ENCODE measurements around the gene MPRIP.
"Not testable (repeated sequence)": the region's sequence is repeated elsewhere in the genome, so short reads cannot be mapped to it uniquely, and the experiment has no call there.

The MPRIP gene

GRCh38 chr17:17172001-17172939 lies 130.0 kb downstream of the MPRIP start:
- no peak for DNase-seq

DNA sequence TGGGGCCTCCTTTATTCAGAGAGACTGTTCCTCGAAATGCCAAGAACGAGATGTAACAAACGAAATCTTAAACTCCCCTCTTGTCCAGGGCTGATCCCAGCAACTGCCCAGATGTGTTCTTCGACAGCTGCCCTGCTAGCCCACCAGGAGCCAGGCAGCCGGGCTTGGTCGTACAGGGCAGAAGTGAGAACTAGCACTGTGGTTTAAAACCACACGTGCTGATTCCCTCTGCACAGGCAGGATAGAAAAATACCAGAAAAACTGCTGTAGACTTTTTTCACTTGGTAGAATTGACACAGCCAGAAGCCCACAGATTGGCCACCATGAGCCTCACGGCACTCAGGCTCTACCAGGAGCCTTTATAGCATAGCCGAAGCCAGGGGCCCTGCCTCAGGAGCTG lies 130.7 kb downstream of the MPRIP start:
- DNase-seq = no peak

GRCh38 chr17:17173921-17174320 lies 131.7 kb downstream of the MPRIP start:
- no peak for DNase-seq

GRCh38 chr17:17175340-17175739 lies 133.1 kb downstream of the MPRIP start:
- DNase-seq = no peak

GRCh38 chr17:17175917-17176316 lies 133.7 kb downstream of the MPRIP start:
- DNase-seq = no peak

- DNase-seq = no peak
Measured at GRCh38 chr17:17176341-17176740, 134.1 kb downstream of the MPRIP start.

DNA sequence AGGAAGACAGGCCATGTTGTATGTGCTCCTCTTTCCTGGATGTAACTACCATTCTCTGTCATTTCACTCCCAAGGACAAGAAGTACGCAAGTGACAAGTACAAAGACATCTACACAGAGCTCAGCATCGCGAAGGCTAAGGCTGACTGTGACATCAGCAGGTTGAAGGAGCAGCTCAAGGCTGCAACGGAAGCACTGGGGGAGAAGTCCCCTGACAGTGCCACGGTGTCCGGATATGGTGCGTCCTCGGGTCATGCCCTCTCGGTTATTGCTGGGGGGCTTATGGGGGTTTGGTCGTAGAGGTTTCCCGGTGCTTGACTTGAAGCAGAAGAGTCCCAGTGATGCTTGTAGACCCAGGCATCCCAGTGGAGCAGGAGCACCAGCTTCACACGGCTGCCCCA lies 134.9 kb downstream of the MPRIP start:
- no peak for DNase-seq

GRCh38 chr17:17179371-17179827 lies 137.1 kb downstream of the MPRIP start:
- DNase-seq = no peak

GRCh38 chr17:17180141-17180603 lies 137.9 kb downstream of the MPRIP start:
- no peak for DNase-seq

DNA sequence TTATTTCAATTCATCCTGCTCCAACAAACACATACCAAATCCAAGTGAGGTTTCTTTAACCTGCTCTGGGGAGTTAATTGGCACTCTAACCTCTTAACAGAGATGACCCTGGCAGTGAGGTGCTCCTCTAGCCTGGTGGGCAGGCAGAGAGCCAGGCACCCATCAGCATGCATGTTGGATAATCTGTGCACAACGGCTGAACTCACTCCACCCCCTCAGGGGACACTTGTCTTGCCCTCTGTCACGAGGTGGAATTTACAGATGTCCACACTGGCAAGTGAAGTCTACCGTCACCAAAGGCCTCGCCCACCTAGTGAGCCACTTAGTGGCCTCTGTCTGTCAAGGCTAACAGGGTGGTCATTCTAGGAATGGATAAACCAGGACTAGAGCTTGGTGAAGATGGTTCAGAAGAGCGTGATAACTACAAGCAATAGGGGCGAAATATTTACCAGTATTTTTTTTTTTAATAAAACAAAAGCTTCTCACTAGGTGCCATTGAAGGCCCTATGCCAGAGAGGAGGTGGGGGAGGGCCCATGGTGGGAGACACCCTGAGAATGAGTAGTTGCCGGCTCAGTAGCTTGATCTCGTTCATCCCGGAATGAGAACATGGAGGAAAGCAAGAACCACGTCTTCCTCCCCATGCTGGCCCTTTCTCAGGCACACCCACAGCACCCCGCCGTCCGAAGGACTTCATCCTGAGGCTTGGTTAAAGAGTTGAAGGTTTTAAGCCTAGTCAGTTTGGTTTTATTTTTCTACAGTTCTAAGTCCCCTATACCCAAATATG lies 138.7 kb downstream of the MPRIP start:
- no peak for DNase-seq

GRCh38 chr17:17181666-17182597 lies 139.7 kb downstream of the MPRIP start:
- no peak for DNase-seq

- no peak for DNase-seq
Measured at GRCh38 chr17:17182598-17183136, 140.4 kb downstream of the MPRIP start.

- DNase-seq = no peak
Measured at GRCh38 chr17:17183744-17184143, 141.5 kb downstream of the MPRIP start.

DNA sequence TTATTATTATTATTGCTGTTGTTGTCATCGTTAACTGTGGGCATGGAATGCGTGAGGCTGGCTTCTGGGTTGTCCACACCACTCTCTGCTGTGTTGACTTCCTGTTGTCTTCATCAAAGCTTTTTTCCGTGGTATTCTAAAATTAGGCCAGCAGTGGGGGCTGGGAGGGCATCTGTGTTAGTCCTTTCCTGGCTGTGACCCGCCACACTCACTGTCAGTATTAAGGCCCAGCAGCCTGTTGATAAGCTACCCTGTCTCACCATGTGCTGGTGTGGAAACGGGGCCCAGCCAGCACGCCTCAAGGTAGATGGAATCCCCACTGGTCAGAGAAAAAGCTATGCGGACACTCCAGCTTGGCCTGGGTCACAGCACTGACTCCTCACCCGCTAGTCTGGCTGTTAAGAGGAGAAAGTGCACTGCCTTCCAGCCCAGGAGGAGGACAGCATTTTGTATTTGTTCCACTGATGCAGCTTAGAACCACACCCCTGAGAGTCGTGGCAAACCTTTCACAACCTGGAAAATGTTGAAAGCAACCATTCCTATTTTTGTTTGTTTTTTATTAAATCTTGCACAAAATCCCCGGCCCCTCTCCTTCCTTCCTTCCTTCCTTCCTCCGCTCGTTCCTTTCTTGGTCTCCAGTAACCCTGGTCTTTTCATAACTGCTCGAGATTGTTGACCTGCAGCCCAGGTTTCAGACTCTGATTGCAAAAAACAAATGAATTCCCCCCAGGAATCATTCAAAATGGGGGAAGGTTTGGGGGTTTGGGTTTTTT lies 142.9 kb downstream of the MPRIP start:
- DNase-seq = not testable (repeated sequence)

DNA sequence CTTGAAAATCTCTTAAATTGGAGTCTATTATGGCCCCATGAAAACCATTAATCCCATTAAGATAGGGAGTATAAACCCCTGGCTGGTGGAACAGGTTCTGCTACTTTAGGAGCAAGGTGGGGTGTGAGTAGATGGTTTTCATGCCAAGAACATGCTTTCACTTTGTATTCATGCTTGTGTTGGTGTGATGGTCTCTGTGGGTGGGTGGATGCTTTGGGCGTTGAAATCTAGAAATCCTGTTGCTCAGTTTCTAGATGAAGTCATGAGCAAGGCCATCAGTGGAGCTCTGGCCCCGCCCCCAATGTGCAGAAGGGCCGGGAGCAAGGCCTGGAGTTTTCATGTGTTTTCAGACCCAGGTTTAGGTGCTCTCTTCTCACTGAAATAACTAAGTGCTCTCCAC lies 143.8 kb downstream of the MPRIP start:
- no peak for DNase-seq

DNA sequence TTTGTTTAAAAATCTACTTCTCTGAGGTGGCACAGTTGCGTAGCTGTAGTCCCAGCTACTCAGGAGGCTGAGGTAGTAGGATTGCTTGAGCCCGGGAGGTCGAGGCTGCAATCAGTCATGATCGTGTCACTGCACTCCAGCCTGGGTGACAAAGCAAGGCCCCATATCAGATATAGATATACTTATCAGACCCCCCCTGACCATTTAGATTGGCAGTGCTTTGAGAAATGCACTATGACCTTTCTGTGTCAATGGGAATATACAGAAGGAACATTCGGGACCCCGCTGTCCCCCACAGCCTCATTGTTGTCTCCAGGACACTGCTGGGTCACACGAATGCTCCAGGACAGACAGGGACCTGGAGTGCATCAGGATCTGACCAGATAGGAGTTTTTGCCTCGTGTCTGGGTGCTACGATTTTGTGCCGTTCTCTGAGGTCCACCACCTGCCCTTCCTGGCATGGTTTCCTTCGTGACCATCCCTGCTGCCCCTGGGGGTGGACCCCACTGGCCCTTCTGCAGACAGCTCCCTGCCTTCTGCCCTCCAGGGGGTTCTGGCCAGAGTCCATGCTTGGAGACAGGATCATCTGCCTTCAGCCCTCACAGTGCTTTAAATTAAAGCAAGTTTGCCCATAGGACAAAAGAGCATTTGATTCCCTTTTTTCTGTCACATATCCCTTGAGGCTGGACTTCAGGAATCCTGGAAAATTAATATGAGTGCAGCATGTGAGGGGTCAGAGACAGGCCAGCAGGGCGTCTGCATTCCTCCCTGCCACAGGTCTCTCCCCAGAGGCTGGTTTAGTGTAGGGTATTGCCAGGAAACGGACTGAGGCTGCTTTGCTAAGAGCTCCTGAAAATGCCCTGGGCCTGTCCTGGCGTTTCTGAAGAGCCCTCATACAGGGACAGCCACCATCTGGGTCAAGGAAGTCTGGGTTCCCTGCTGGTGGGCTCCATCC lies 144.6 kb downstream of the MPRIP start:
- no peak for DNase-seq

GRCh38 chr17:17188586-17188985 lies 146.3 kb downstream of the MPRIP start:
- no peak for DNase-seq

GRCh38 chr17:17189559-17189958 lies 147.3 kb downstream of the MPRIP start:
- no peak for DNase-seq

GRCh38 chr17:17190188-17190587 lies 147.9 kb downstream of the MPRIP start:
- DNase-seq = no peak

GRCh38 chr17:17191346-17191792 lies 149.1 kb downstream of the MPRIP start:
- DNase-seq = no peak

Data from activated gamma-delta T cell (primary cell).